Mucosa of rectum (tissue), 2 donors: ENCODE measurements around the gene FAM53B.
A peak's percentile ranks its signal among the peaks of the same experiment; 100 is the strongest.

ENCODE experiments used
- H3K27ac ChIP-seq, 2 donors: one replicate each; pipeline ENCODE4 v1.7.0; 2013; ENCODE audit warnings: inconsistent platforms in 2 of 2, low read depth in 2 of 2, low read length in 2 of 2
- H3K27me3 ChIP-seq, 2 donors: one replicate each; pipeline ENCODE4 v1.7.0; 2013; ENCODE audit warnings: low read length in 2 of 2; ENCODE audit not compliant: control insufficient read depth in 2 of 2, insufficient read depth in 2 of 2
- H3K36me3 ChIP-seq, 2 donors: one replicate each; pipeline ENCODE4 v1.7.0; 2013; ENCODE audit warnings: low read length in 2 of 2; ENCODE audit not compliant: control insufficient read depth in 2 of 2, insufficient read depth in 2 of 2
- H3K4me1 ChIP-seq, 2 donors: one replicate each; pipeline ENCODE4 v1.7.0; 2013; ENCODE audit warnings: low read length in 2 of 2, mild to moderate bottlenecking in 1 of 2; ENCODE audit not compliant: control insufficient read depth in 2 of 2, insufficient read depth in 2 of 2
- H3K4me3 ChIP-seq, 2 donors: one replicate each; pipeline ENCODE4 v1.7.0; 2013; ENCODE audit warnings: low read length in 2 of 2
- H3K9ac ChIP-seq, 2 donors: one replicate each; pipeline ENCODE4 v1.7.0; 2013; ENCODE audit warnings: low read length in 2 of 2, low read depth in 1 of 2, mild to moderate bottlenecking in 1 of 2
- H3K9me3 ChIP-seq, 2 donors: one replicate each; pipeline ENCODE4 v1.7.0; 2013; ENCODE audit warnings: low read length in 2 of 2; ENCODE audit not compliant: control insufficient read depth in 2 of 2
- donor health status: healthy.
- donor health status: Normal muscosa, but diverticular disease.

FAM53B gene

GRCh38 chr10:124596116-124596785 lies 147.9 kb downstream of the FAM53B start:
- Histone ChIP-seq H3K27me3 (no peaks in the 10 kb centered on the region), H3K4me1 (peaks cover 0 to 7% of the 10 kb centered on the region in 2 donors), H3K9ac (no peak overlapping the region), H3K9me3 (no peaks in the 10 kb centered on the region), H3K36me3 (no peaks in the 10 kb centered on the region), H3K27ac (no peak overlapping the region), H3K4me3 (no peak overlapping the region)

GRCh38 chr10:124595143-124595883 lies 148.9 kb downstream of the FAM53B start:
- Histone ChIP-seq H3K27ac (no peak overlapping the region), H3K36me3 (no peaks in the 10 kb centered on the region), H3K9ac (no peak overlapping the region), H3K27me3 (no peaks in the 10 kb centered on the region), H3K4me1 (peaks cover 0 to 7% of the 10 kb centered on the region in 2 donors), H3K4me3 (no peak overlapping the region), H3K9me3 (no peaks in the 10 kb centered on the region)

GRCh38 chr10:124594240-124594639 lies 149.9 kb downstream of the FAM53B start:
- Histone ChIP-seq H3K27ac (no peak overlapping the region), H3K4me3 (no peak overlapping the region), H3K9me3 (no peaks in the 10 kb centered on the region), H3K27me3 (no peaks in the 10 kb centered on the region), H3K9ac (no peak overlapping the region), H3K36me3 (no peaks in the 10 kb centered on the region), H3K4me1 (peaks cover under 1 to 10% of the 10 kb centered on the region in 2 donors)

- Histone ChIP-seq H3K27me3 (no peaks in the 10 kb centered on the region), H3K4me3 (no peak overlapping the region), H3K27ac (no peak overlapping the region), H3K36me3 (no peaks in the 10 kb centered on the region), H3K4me1 (peaks cover 8 to 17% of the 10 kb centered on the region in 2 donors), H3K9ac (no peak overlapping the region), H3K9me3 (no peaks in the 10 kb centered on the region)
Measured at GRCh38 chr10:124593431-124593985, 150.7 kb downstream of the FAM53B start.

- no peak overlapping the region for H3K4me3 ChIP-seq
- H3K4me1 ChIP-seq: peaks cover 9 to 20% of the 10 kb centered on the region in 2 donors
- no peak overlapping the region for H3K27ac ChIP-seq
- no peak overlapping the region for H3K9ac ChIP-seq
- H3K36me3 ChIP-seq: no peaks in the 10 kb centered on the region
- H3K27me3 ChIP-seq: no peaks in the 10 kb centered on the region
- no peaks in the 10 kb centered on the region for H3K9me3 ChIP-seq
Measured at GRCh38 chr10:124592736-124593430, 151.3 kb downstream of the FAM53B start.

- Histone ChIP-seq H3K36me3 (no peaks in the 10 kb centered on the region), H3K4me3 (no peak overlapping the region), H3K9me3 (no peaks in the 10 kb centered on the region), H3K9ac (no peak overlapping the region), H3K27ac (no peak overlapping the region), H3K4me1 (peaks cover 9 to 21% of the 10 kb centered on the region in 2 donors), H3K27me3 (no peaks in the 10 kb centered on the region)
Measured at GRCh38 chr10:124592101-124592500, 152.1 kb downstream of the FAM53B start.

GRCh38 chr10:124591123-124591495 lies 153.1 kb downstream of the FAM53B start:
- Histone ChIP-seq H3K4me1 (peaks cover 9 to 16% of the 10 kb centered on the region in 2 donors), H3K4me3 (no peak overlapping the region), H3K9me3 (no peaks in the 10 kb centered on the region), H3K9ac (no peak overlapping the region), H3K36me3 (no peaks in the 10 kb centered on the region), H3K27ac (no peak overlapping the region), H3K27me3 (no peaks in the 10 kb centered on the region)

GRCh38 chr10:124590216-124591122 lies 153.7 kb downstream of the FAM53B start:
- H3K4me1 ChIP-seq: peaks cover 9 to 16% of the 10 kb centered on the region in 2 donors
- H3K36me3 ChIP-seq: no peaks in the 10 kb centered on the region
- H3K27ac ChIP-seq: no peak overlapping the region
- no peak overlapping the region for H3K4me3 ChIP-seq
- no peaks in the 10 kb centered on the region for H3K9me3 ChIP-seq
- no peaks in the 10 kb centered on the region for H3K27me3 ChIP-seq
- no peak overlapping the region for H3K9ac ChIP-seq

DNA sequence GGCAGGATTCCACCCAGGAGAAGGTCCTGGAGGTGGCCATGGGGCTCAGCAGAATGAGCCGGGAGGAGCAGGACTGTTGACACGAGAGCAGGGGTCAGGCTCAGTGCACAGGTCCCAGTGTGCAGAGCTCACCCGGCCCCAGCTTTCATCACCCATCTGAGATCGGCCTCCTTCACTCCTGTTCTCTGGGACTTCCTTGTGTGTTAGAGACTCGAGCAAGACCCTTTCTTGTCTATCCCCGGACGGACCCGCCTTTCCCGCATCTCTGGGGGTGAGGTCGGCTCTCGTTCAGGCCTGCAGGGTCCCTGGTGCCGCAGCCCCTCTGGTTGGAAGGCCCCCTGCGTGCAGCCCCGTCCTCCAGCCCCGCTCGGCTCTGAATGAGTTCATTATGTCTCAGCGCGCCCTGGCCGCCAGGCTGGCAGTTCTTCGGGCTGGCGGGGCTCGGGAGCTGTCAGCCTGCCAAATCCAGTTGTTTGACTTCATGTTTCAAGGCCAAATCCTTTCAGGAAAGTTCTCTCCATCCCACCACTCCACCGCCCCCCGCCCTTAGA lies 154.6 kb downstream of the FAM53B start:
- Histone ChIP-seq H3K27me3 (no peaks in the 10 kb centered on the region), H3K9me3 (no peaks in the 10 kb centered on the region)

More for the DNA sequence above, 154.6 kb downstream of the FAM53B start:
- Histone ChIP-seq H3K4me1 (peaks cover 9 to 16% of the 10 kb centered on the region in 2 donors), H3K36me3 (no peaks in the 10 kb centered on the region), H3K27ac (peak overlapping the region; percentile 5 to 58), H3K9ac (peak overlapping the region in 1 of 2 donors; percentile 3), H3K4me3 (no peak overlapping the region)
